Activated naive CD4-positive, alpha-beta T cell treated with anti-CD3 and anti-CD28 coated beads, Interleukin-2, amount 50 U/mL, for 24 hours (primary cell): ENCODE results near the gene NR2E1.

ENCODE experiments used
- H3K27ac Mint-ChIP-seq: one replicate; pipeline ENCODE4 v1.8.0; 2021; ENCODE audit warnings: mild to moderate bottlenecking, mixed read lengths
- H3K27me3 Mint-ChIP-seq: one replicate; pipeline ENCODE4 v1.8.0; 2021; ENCODE audit warnings: mixed read lengths
- H3K36me3 Mint-ChIP-seq: one replicate; pipeline ENCODE4 v1.8.0; 2021; ENCODE audit warnings: mixed read lengths
- H3K4me1 Mint-ChIP-seq: one replicate; pipeline ENCODE4 v1.8.0; 2021; ENCODE audit warnings: mixed read lengths
- H3K4me3 Mint-ChIP-seq: one replicate; pipeline ENCODE4 v1.8.0; 2021; ENCODE audit warnings: mild to moderate bottlenecking, mixed read lengths
- H3K9me3 Mint-ChIP-seq: one replicate; pipeline ENCODE4 v1.8.0; 2021; ENCODE audit warnings: mixed read lengths

The NR2E1 gene

GRCh38 chr6:108133594-108134179 lies 32.1 kb upstream of the NR2E1 start:
- peaks cover 56% of the 10 kb centered on the region for H3K27me3 Mint-ChIP-seq
- no peaks in the 10 kb centered on the region for H3K36me3 Mint-ChIP-seq
- H3K27ac Mint-ChIP-seq, result peak overlapping the region; percentile 55
- H3K4me3 Mint-ChIP-seq, result peak overlapping the region; percentile 88
- peaks cover 6% of the 10 kb centered on the region for H3K4me1 Mint-ChIP-seq
- H3K9me3 Mint-ChIP-seq, result no peaks in the 10 kb centered on the region

- H3K4me3 Mint-ChIP-seq, result peak overlapping the region; percentile 39
- H3K36me3 Mint-ChIP-seq, result peaks cover under 1% of the 10 kb centered on the region
- H3K9me3 Mint-ChIP-seq, result peaks cover 3% of the 10 kb centered on the region
- peaks cover 6% of the 10 kb centered on the region for H3K4me1 Mint-ChIP-seq
- H3K27me3 Mint-ChIP-seq, result peaks cover 52% of the 10 kb centered on the region
- no peak overlapping the region for H3K27ac Mint-ChIP-seq
Observed at GRCh38 chr6:108134213-108134970, 31.4 kb upstream of the NR2E1 start.

- peaks cover 33% of the 10 kb centered on the region for H3K27me3 Mint-ChIP-seq
- H3K36me3 Mint-ChIP-seq, result peaks cover 2% of the 10 kb centered on the region
- no peak overlapping the region for H3K4me3 Mint-ChIP-seq
- H3K4me1 Mint-ChIP-seq, result no peaks in the 10 kb centered on the region
- peaks cover 5% of the 10 kb centered on the region for H3K9me3 Mint-ChIP-seq
- no peak overlapping the region for H3K27ac Mint-ChIP-seq
Observed at GRCh38 chr6:108142240-108142639, 23.6 kb upstream of the NR2E1 start.

- Mint-ChIP-seq H3K36me3 (no peaks in the 10 kb centered on the region), H3K9me3 (peaks cover 5% of the 10 kb centered on the region), H3K27ac (no peak overlapping the region), H3K4me3 (no peak overlapping the region), H3K27me3 (peaks cover 36% of the 10 kb centered on the region), H3K4me1 (no peaks in the 10 kb centered on the region)
Observed at GRCh38 chr6:108145639-108146038, 20.2 kb upstream of the NR2E1 start.

- peaks cover 5% of the 10 kb centered on the region for H3K4me1 Mint-ChIP-seq
- no peak overlapping the region for H3K4me3 Mint-ChIP-seq
- H3K27me3 Mint-ChIP-seq, result peaks cover 51% of the 10 kb centered on the region
- H3K27ac Mint-ChIP-seq, result no peak overlapping the region
- H3K9me3 Mint-ChIP-seq, result peaks cover 8% of the 10 kb centered on the region
- peaks cover 1% of the 10 kb centered on the region for H3K36me3 Mint-ChIP-seq
Observed at GRCh38 chr6:108152446-108152845, 13.4 kb upstream of the NR2E1 start.

DNA sequence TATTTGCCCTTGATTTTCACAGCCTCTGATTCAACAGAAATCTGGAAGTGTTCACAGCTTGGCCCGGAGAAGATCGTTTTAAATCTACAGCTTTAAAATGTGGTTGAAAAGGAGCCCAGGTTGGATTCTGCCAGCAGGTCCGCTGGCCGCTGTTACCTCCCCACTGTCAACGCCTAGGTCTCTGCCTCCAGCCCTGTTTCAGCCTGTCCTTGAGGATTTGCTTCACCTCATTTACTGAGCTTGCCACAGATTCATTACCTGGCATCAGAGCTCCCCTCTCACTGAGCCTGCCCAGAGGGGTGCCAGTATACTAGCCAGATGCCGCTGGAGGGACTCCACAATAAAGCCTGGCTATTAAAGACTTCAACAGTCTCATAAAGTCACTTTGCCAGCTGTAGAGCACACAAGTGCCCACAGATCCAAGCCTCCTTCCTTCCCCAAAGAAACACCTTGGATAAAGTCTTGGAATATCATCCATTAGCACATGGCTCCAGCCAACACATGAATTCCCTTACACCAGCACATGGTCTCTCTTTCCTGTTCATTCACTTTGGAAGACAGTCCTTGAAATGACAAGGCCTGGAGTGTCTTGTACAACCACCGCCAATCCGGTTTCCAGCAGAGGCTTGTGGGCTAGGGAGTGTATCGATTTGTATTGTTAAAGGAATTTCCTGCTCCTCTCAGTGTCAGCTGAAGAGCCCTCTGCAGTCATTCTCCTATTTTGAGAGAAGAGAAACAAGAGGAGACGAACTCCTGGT lies 9.5 kb upstream of the NR2E1 start:
- Mint-ChIP-seq H3K4me1 (peaks cover 16% of the 10 kb centered on the region), H3K4me3 (peak overlapping the region; percentile 44), H3K36me3 (peaks cover 5% of the 10 kb centered on the region), H3K9me3 (peaks cover 4% of the 10 kb centered on the region), H3K27me3 (peaks cover 65% of the 10 kb centered on the region), H3K27ac (no peak overlapping the region)

GRCh38 chr6:108156938-108157233 lies 8.9 kb upstream of the NR2E1 start:
- no peak overlapping the region for H3K27ac Mint-ChIP-seq
- H3K27me3 Mint-ChIP-seq, result peaks cover 69% of the 10 kb centered on the region
- H3K9me3 Mint-ChIP-seq, result peaks cover 4% of the 10 kb centered on the region
- peaks cover 5% of the 10 kb centered on the region for H3K36me3 Mint-ChIP-seq
- peak overlapping the region; percentile 44 for H3K4me3 Mint-ChIP-seq
- H3K4me1 Mint-ChIP-seq, result peaks cover 16% of the 10 kb centered on the region

DNA sequence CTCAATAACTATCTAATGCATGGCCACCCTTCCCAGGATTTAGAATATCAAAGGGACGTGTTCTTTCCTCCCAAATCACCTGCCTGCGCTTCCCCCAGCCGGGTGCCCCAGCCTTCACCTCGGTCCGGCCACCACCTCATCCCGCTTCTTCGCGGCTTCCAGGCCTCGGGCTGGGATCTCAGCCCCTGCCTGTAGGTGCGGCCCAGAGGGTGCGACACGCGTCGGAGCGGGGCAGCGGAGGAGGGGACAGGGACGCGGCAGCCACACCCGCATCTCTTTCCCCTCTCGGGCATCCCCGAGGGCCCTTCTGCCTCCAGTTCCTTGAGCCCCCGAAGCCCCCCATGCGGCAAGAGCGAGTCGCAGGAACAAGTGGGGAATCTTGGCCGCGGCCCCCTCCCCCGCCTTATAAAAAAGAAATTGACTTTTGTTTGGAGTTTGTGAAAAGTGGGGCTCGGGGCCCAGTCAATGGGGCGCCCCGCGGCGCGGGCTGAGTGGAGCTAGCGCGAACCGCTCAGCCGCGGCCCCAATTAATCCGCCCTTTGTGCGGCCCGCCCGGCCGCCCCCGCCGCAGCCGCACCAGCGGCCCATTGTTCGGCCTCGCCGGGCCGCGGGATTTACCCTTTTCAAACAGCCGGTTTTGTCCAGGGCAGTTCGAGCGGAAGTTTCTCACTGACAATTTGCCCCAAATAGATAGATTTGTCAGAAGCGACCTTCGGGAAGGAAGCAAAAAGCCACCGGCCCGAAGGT lies 8.4 kb upstream of the NR2E1 start:
- peaks cover 5% of the 10 kb centered on the region for H3K36me3 Mint-ChIP-seq
- H3K4me3 Mint-ChIP-seq, result peak overlapping the region; percentile 44
- no peak overlapping the region for H3K27ac Mint-ChIP-seq
- H3K4me1 Mint-ChIP-seq, result peaks cover 16% of the 10 kb centered on the region
- peaks cover 73% of the 10 kb centered on the region for H3K27me3 Mint-ChIP-seq
- peaks cover 4% of the 10 kb centered on the region for H3K9me3 Mint-ChIP-seq

- H3K36me3 Mint-ChIP-seq, result peaks cover 5% of the 10 kb centered on the region
- H3K4me3 Mint-ChIP-seq, result peak overlapping the region; percentile 78
- H3K27ac Mint-ChIP-seq, result no peak overlapping the region
- peaks cover 16% of the 10 kb centered on the region for H3K4me1 Mint-ChIP-seq
- peaks cover 74% of the 10 kb centered on the region for H3K27me3 Mint-ChIP-seq
- peaks cover 4% of the 10 kb centered on the region for H3K9me3 Mint-ChIP-seq
Observed at GRCh38 chr6:108157981-108158525, 7.8 kb upstream of the NR2E1 start.

DNA sequence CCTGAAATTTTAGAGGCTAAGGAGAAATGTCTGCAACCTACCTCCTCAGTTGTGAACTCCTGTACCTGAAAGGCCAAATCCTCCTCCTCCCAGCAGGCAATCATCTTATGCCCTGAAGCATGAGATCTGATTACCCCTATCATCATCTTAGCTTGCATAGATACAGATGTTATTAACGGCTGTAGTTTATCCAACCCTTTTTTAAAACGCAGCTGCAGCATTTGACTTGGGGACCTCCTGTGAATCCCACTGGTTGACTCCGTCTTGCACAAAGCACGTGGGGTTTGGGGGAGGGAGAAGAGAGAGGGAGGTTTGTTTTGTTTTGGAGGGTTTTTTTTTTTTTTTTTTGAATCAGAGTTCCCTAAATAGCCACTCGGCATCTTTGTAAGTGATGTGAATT lies 5.8 kb upstream of the NR2E1 start:
- no peak overlapping the region for H3K27ac Mint-ChIP-seq
- H3K4me3 Mint-ChIP-seq, result no peak overlapping the region
- peaks cover 16% of the 10 kb centered on the region for H3K4me1 Mint-ChIP-seq
- H3K27me3 Mint-ChIP-seq, result peaks cover 72% of the 10 kb centered on the region
- peaks cover 5% of the 10 kb centered on the region for H3K36me3 Mint-ChIP-seq
- no peaks in the 10 kb centered on the region for H3K9me3 Mint-ChIP-seq

GRCh38 chr6:108161724-108162282 lies 4.0 kb upstream of the NR2E1 start:
- Mint-ChIP-seq H3K4me3 (no peak overlapping the region), H3K4me1 (peaks cover 28% of the 10 kb centered on the region), H3K9me3 (no peaks in the 10 kb centered on the region), H3K36me3 (peaks cover 3% of the 10 kb centered on the region), H3K27me3 (peaks cover 73% of the 10 kb centered on the region), H3K27ac (no peak overlapping the region)

- Mint-ChIP-seq H3K27ac (no peak overlapping the region), H3K9me3 (no peaks in the 10 kb centered on the region), H3K27me3 (peaks cover 76% of the 10 kb centered on the region), H3K4me3 (no peak overlapping the region), H3K36me3 (peaks cover under 1% of the 10 kb centered on the region), H3K4me1 (peaks cover 32% of the 10 kb centered on the region)
Observed at GRCh38 chr6:108163267-108163643, 2.6 kb upstream of the NR2E1 start.

GRCh38 chr6:108163644-108164542 lies 1.9 kb upstream of the NR2E1 start:
- Mint-ChIP-seq H3K27ac (no peak overlapping the region), H3K9me3 (no peaks in the 10 kb centered on the region), H3K4me3 (no peak overlapping the region), H3K4me1 (peaks cover 27% of the 10 kb centered on the region), H3K27me3 (peaks cover 70% of the 10 kb centered on the region), H3K36me3 (no peaks in the 10 kb centered on the region)

DNA sequence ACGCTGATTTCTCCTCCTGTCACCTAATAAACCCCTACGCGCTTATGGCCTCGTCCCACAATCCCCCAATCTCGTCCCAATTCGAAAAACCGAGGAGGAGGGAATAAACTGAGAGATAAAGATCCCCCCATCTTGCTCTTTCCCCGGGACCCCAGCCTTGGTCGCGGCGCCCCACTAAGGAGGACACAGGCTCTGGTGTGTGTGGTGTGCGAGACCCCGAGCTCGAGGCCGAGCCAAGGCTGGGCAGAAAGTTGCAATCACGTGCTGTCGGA lies 1.3 kb upstream of the NR2E1 start:
- H3K27me3 Mint-ChIP-seq, result peaks cover 71% of the 10 kb centered on the region
- no peak overlapping the region for H3K4me3 Mint-ChIP-seq
- peaks cover 31% of the 10 kb centered on the region for H3K4me1 Mint-ChIP-seq
- no peaks in the 10 kb centered on the region for H3K36me3 Mint-ChIP-seq
- no peak overlapping the region for H3K27ac Mint-ChIP-seq
- no peaks in the 10 kb centered on the region for H3K9me3 Mint-ChIP-seq
